Stimulated activated CD4-positive, alpha-beta T cell treated with anti-CD3 and anti-CD28 coated beads, Interleukin-4, amount 100 ng/mL, for 48 hours (primary cell): Measurements from ENCODE around the gene USF2.

Experiments
- DNase-seq, 2 donors: peaks; one replicate each; pipeline ENCODE4 v3.0.0-alpha.2; 2020; ENCODE audit warnings: low read depth in 2 of 2

Gene USF2

DNA sequence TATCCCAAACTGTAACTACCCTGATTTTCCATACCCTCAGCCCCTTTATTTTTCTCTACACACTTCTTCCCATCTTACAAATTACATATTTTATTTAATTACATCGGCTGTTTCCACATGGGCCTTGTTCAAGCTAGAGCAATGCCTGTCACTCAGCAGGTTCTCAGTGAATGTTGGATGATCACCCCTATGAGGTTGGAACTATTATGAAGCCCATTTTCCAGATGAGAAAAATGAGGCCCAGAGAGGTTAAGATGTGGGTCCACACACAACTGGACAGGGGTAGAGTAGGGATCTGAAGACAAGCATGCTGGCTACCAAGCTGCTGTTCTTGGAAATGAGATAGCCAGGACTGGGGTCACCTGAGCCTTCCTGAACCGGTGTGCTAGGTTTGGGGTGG lies 33.2 kb downstream of the USF2 start:
- DNase-seq = no peak

GRCh38 chr19:35302446-35302845 lies 33.7 kb downstream of the USF2 start:
- DNase-seq = no peak

DNA sequence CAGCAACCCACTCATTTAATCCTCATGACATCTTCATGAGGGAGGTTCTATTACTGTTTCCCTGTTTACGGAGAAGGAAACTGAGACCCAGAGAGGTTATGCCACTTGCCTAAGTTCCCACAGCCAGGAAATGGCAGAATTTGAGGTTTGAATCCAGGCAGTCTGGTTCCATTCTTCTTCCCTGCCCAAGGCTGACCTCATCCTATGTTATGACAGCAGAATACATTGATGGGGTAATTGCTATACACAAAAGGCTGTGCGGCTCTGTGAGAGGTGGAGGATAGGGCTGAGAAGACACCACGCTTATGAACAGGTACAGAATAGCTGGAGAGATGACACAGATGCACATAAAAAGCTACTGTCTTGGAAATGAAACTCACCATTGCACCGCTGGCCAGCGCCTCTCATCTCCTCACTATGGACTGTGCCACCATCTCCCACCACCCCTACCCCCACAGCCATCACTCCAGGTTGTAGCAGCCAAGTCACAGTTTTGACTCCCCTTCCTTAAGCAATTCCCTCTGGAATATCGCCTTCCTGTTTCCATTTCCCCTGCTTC lies 34.7 kb downstream of the USF2 start:
- no peak for DNase-seq

DNA sequence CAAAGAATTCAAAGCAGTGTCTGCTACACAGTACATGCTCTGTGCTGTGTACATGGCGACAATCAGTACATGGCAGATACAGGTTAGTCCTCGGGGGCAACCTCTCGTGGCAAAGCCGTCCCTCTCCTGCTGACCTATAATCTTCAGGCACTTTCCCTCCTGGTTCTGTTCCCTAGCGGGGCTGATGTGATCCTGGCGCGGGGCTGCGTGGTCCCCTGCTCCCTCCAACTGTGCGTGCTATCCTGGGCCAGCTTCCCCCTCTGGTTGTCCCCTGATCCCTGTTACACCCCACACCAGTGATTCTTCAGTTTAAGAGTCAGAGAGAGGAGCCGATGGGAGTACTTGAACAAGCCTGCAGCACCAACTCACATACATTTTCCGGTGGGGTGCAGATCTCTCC lies 35.3 kb downstream of the USF2 start:
- no peak for DNase-seq

DNA sequence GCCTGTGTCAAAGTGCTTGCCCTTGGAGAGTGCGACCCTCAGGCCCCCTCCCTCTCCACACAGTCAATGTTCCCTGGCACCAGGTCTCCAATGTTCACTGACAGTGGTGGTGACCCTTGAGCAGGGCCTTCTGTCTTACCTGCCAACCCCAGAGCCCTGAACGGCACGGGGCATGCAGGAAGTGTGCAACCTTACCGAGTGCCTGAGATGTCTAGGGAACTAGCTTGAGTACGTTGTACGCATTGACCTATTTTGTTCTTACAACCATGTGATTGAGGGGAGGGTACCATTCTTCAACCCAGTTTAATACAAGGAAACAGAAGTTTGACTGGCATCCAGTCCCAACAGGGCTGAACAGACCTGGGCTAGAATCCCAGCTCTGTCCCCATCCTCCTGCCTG lies 36.4 kb downstream of the USF2 start:
- no peak for DNase-seq

DNA sequence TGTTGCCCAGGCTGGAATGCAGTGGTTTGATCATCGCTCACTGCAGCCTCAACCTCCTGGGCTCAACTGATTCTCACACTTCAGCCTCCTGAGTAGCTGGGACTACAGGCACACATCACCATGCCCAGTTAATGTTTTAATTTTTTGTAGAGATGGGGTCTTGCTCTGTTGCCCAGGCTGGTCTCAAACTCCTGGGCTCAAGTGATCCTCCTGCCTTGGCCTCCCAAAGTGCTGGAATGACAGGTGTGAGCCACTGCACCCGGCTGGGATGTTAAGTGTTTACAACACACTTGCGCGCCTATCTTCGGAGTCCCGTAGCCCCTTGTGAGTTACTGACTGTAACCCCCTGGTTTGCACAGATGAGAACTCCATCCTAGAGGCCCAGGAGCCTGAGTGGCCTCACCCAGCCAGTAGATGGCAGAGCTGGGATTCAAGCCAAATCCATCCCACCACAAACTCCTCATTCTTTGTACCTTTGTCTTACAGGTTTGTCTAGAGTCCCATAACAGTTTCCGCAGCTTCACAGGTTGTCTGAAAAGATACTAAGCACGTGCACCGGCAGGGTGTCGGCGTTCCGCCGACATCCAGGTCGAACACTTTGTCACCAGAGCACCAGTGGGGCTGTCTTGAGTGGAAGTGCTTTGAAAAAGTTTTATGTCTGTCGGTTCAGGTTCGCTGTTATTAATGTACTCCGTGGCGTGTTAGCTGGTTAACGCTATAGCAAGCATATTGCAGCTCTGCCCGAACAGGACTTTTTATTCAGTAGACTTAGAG lies 37.9 kb downstream of the USF2 start:
- no peak for DNase-seq

- no peak for DNase-seq
Measured at GRCh38 chr19:35307931-35308330, 39.2 kb downstream of the USF2 start.

DNA sequence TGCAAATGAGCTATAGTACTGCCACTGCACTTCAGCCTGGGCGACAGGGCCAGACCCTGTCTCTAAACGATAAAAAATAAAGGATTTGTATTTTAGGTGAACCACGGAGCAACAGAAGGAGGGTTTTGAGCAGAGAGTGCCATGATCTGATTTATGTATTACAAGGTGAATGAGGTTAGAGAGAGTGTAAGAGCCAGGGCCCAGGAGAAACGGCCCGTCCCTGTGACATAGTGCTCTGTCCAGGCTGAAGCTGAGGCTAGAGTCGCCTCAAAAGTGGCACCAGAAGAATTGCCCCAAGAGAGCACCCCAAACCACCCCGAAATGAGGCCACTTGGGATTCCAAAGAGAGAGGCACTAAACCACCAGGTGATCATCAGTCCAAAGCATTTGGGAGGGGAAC lies 40.1 kb downstream of the USF2 start:
- DNase-seq = no peak

DNA sequence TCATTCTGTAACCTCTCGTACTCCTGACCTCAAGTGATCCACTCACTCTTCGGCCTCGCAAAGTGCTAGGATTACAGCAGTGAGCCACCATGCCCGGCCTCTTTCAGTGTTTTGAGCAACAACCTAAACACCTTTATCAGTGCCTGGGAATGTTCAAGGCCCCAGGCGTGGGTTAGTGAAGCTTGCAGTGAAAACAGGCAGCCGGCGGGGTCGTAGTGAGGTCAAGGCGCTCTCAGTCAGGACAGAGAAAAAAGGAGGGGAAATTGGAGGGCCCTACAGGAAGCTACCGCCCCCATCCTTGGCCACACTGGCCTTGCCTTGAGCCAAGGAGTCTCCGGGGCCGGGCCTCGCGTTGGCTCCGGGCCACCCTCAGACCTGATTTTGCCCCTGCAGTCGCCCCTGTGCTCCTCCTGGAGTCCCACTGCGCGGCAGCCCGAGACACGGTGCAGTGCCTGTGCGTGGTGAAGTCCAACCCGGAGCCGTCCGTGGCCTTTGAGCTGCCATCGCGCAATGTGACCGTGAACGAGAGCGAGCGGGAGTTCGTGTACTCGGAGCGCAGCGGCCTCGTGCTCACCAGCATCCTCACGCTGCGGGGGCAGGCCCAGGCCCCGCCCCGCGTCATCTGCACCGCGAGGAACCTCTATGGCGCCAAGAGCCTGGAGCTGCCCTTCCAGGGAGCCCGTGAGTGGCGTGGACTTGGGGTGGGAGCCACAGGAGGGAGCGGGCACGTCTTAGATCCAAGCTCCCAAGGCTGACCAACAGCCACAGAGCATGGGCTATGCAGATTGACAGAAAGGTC lies 40.9 kb downstream of the USF2 start:
- no peak for DNase-seq

GRCh38 chr19:35310331-35310730 lies 41.6 kb downstream of the USF2 start:
- no peak for DNase-seq

DNA sequence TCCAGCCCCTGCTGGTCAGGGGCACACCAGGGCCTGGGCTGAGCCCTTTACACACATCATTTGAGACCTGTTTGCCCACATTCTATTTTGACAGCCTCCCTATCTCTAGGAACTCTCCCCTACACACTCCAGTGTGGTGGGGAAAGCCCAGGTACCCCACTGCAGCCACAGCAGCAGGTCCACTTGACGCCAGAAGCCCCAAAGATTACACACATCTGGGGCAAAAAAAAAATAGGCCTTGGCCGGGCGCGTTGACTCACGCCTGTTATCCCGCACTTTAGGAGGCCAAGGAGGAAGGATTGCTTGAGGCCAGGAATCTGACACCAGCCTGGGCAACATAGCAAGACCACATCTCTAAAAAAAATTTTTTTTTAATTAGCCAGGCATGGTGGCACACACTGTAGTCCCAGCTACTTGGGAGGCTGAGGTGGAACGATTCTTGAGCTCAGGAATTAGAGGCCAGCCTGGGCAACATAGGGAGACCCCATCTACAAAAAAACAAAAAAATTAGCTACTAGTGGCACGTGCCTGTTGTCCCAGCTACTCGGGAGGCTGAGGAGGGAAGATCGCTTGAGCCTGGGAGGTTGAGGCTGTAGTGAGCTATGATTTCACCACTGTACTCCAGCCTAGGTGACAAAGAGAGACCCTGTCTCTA lies 42.2 kb downstream of the USF2 start:
- DNase-seq = no peak

DNA sequence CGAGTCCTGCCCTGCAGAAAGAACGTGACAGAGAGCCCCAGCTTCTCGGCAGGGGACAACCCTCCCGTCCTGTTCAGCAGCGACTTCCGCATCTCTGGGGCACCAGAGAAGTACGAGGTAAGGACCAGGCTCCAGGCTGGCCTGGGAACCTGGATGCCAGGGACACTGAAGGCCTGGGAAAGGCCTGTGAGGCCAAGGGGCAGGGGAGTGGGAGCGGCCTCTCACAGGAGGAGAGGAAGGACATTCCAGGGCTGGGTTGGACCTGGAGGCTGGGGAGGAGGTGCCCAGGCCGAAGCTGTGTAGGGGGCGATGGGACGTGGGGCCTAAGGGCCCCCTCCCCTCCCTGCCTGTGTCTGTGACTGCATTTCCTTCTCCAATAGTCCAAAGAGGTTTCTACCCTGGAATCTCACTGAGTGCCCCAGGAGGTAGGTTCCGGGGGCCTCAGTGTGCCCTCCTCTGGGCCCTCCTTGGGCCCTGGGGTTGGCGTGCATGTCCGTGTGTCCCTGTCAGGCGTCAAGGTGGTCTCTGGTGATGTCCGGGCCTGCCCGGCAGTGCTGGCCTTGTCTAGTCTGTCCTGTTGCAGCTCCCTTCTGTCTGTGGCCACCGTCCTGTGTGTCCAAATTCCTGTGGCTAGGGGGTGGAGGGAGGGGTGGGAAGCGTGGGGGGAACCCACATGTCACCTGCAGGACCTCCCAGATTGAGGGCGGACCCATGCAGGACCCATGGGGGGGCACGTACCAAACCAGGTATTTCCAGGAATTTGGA lies 43.3 kb downstream of the USF2 start:
- DNase-seq = no peak

GRCh38 chr19:35313587-35313986 lies 44.8 kb downstream of the USF2 start:
- DNase-seq = no peak

DNA sequence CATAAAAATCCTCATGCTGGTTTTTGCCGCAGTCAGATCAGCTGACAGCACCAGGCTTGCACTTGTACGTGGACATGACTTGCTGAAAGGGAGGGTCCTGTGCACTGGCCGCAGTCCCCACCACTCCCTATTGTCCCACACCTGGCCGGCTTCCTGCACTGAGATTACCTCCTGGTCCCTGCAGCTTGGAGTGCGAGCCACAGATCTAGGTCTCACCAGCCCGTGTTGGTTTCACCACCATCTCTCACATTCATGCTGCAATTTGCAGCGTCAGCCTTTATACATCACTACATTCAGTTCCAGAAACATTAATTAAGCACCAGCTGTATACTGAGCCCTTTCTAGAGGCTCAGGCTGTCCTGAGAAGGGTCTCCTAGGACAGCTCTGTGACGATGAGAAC lies 45.3 kb downstream of the USF2 start:
- DNase-seq = no peak

DNA sequence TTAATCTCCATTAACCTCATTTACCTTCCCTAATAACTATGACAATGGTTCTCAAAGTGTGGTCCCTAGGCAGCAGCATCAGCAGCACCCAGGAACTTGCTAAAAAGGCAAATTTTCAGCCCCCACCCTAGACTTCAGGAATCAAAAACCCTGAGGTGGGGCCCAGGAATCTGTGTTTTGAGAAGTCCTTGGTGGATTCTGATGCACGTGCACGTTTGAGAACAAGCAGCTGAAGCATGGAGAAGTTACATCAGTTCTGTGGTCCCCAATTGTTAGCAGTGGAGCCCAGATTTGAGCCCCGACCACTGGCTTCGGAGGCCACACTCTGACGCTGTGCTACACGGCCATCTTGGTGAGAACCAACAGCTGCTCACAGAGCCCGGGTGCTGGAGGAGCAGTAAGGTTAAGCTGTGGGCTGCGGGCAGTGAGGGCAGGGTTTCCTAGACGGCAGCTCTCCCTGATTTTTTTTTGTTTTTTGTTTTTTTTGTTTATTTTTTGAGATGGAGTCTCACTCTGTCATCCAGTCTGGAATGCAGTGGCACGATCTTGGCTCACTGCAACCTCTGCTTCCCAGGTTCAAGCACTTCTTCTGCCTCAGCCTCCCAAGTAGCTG lies 46.2 kb downstream of the USF2 start:
- DNase-seq = no peak

GRCh38 chr19:35315883-35316282 lies 47.1 kb downstream of the USF2 start:
- DNase-seq = no peak

DNA sequence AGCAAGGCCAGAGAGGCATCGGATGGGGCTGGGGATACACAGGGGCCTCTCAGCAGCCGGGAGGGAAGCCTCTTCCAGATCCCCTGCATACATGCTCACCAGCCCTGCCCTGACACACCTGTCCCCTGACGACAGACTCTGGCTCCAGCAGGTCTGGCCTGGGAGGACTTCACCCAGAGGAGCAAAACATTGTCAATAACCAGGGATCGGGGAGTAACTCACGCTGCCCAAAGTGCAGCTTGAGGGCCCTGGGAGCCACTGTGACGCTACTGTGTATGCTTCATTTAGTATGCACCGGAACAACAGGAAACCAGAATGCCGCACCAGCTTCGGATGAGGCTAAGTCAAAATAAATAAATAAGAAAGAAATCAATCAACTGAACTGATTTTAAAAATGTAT lies 47.8 kb downstream of the USF2 start:
- DNase-seq = no peak

GRCh38 chr19:35317464-35318043 lies 48.8 kb downstream of the USF2 start:
- no peak for DNase-seq

GRCh38 chr19:35318679-35319448 lies 50.1 kb downstream of the USF2 start:
- DNase-seq = no peak

GRCh38 chr19:35320065-35320713 lies 51.4 kb downstream of the USF2 start:
- DNase-seq = no peak
